DMS114 treated with DMSO at 0.1 percent for 48 hours (cell line): ENCODE results near the gene CANT1.
"Not testable (repeated sequence)": the region's sequence is repeated elsewhere in the genome, so short reads cannot be mapped to it uniquely, and the experiment has no call there.

Source experiments
- DNase-seq: peaks from one replicate; lab custom pipeline; 2025; ENCODE audit not compliant: unreplicated experiment; lab: John Stamatoyannopoulos, UW

The CANT1 gene

GRCh38 chr17:79043191-79043930 is 33.8 kb upstream of the CANT1 start:
- DNase-seq: no peak

GRCh38 chr17:79042421-79043190 is 33.0 kb upstream of the CANT1 start:
- no peak for DNase-seq

GRCh38 chr17:79041723-79042420 is 32.3 kb upstream of the CANT1 start:
- no peak for DNase-seq

- no peak for DNase-seq
These were observed 31.5 kb upstream of the CANT1 start for GRCh38 chr17:79041041-79041570.

GRCh38 chr17:79039886-79040285 is 30.3 kb upstream of the CANT1 start:
- no peak for DNase-seq

- DNase-seq: no peak
These were observed 29.6 kb upstream of the CANT1 start for GRCh38 chr17:79039171-79039570.

- no peak for DNase-seq
These were observed 29.1 kb upstream of the CANT1 start for GRCh38 chr17:79038545-79039135.

- no peak for DNase-seq
These were observed 27.0 kb upstream of the CANT1 start for GRCh38 chr17:79036596-79036995.

GRCh38 chr17:79036181-79036580 is 26.6 kb upstream of the CANT1 start:
- DNase-seq: no peak

GRCh38 chr17:79035686-79036085 is 26.1 kb upstream of the CANT1 start:
- DNase-seq: no peak

- DNase-seq: no peak
These were observed 25.4 kb upstream of the CANT1 start for GRCh38 chr17:79034931-79035485.

- no peak for DNase-seq
These were observed 24.4 kb upstream of the CANT1 start for GRCh38 chr17:79033741-79034501.

GRCh38 chr17:79033046-79033616 is 23.6 kb upstream of the CANT1 start:
- no peak for DNase-seq

- no peak for DNase-seq
These were observed 22.7 kb upstream of the CANT1 start for GRCh38 chr17:79031996-79032875.

- not testable (repeated sequence) for DNase-seq
These were observed 21.1 kb upstream of the CANT1 start for GRCh38 chr17:79030636-79031035.

GRCh38 chr17:79029327-79030009 is 19.9 kb upstream of the CANT1 start:
- no peak for DNase-seq

- DNase-seq: no peak
These were observed 19.1 kb upstream of the CANT1 start for GRCh38 chr17:79028496-79029326.
